Islet of Langerhans (tissue), 1 donor: Measurements from ENCODE around the gene UBE2QL1.

Experiments used
- FAIRE-seq: peaks from one replicate; lab custom pipeline; 2011; peaks lifted over from hg19 to GRCh38; lab: Jason Lieb, UNC

UBE2QL1 gene

GRCh38 chr5:6480133-6481051 is 31.7 kb downstream of the UBE2QL1 start:
- FAIRE-seq: no peak

GRCh38 chr5:6482735-6483134 is 34.1 kb downstream of the UBE2QL1 start:
- FAIRE-seq: no peak

GRCh38 chr5:6483880-6484382 is 35.3 kb downstream of the UBE2QL1 start:
- no peak for FAIRE-seq

- no peak for FAIRE-seq
Measured at GRCh38 chr5:6484446-6484845, 35.8 kb downstream of the UBE2QL1 start.

GRCh38 chr5:6484899-6485298 is 36.2 kb downstream of the UBE2QL1 start:
- no peak for FAIRE-seq

GRCh38 chr5:6485441-6485840 is 36.8 kb downstream of the UBE2QL1 start:
- FAIRE-seq: no peak

GRCh38 chr5:6486074-6486473 is 37.4 kb downstream of the UBE2QL1 start:
- no peak for FAIRE-seq

GRCh38 chr5:6487081-6487480 is 38.4 kb downstream of the UBE2QL1 start:
- no peak for FAIRE-seq

- FAIRE-seq: no peak
Measured at GRCh38 chr5:6488021-6488420, 39.4 kb downstream of the UBE2QL1 start.

GRCh38 chr5:6489643-6490185 is 41.1 kb downstream of the UBE2QL1 start:
- no peak for FAIRE-seq

GRCh38 chr5:6490246-6490645 is 41.6 kb downstream of the UBE2QL1 start:
- FAIRE-seq: no peak

- no peak for FAIRE-seq
Measured at GRCh38 chr5:6490693-6491092, 42.0 kb downstream of the UBE2QL1 start.

- no peak for FAIRE-seq
Measured at GRCh38 chr5:6491196-6491918, 42.7 kb downstream of the UBE2QL1 start.

- no peak for FAIRE-seq
Measured at GRCh38 chr5:6491919-6492290, 43.2 kb downstream of the UBE2QL1 start.

- FAIRE-seq: no peak
Measured at GRCh38 chr5:6492934-6493333, 44.3 kb downstream of the UBE2QL1 start.

GRCh38 chr5:6493681-6494454 is 45.2 kb downstream of the UBE2QL1 start:
- no peak for FAIRE-seq

- no peak for FAIRE-seq
Measured at GRCh38 chr5:6494939-6495338, 46.3 kb downstream of the UBE2QL1 start.

GRCh38 chr5:6495433-6496206 is 47.0 kb downstream of the UBE2QL1 start:
- peak; percentile 71 for FAIRE-seq

- peak; percentile 81 for FAIRE-seq
Measured at GRCh38 chr5:6496207-6496584, 47.5 kb downstream of the UBE2QL1 start.

GRCh38 chr5:6496636-6497035 is 48.0 kb downstream of the UBE2QL1 start:
- FAIRE-seq: no peak

- FAIRE-seq: no peak
Measured at GRCh38 chr5:6497262-6497661, 48.6 kb downstream of the UBE2QL1 start.

- no peak for FAIRE-seq
Measured at GRCh38 chr5:6498968-6499367, 50.3 kb downstream of the UBE2QL1 start.
